Type B pancreatic cell (in vitro differentiated cells): ENCODE measurements around the gene CKS1B. TPM values are rescaled to one million over a fixed set of nuclear protein-coding genes. Genes with fewer than 3 reads are reported as not detected.
A peak's percentile ranks its signal among the peaks of the same experiment; 100 is the strongest.

Experiments
- DNase-seq: peaks from one replicate; pipeline ENCODE4 v3.0.0; 2021; ENCODE audit warnings: mixed read lengths; ENCODE audit not compliant: unreplicated experiment; ENCODE audit errors: extremely low spot score
- H3K27ac Mint-ChIP-seq: 2 replicates; pipeline ENCODE4 v1.8.0; 2021; ENCODE audit warnings: mild to moderate bottlenecking, mixed read lengths
- H3K27me3 Mint-ChIP-seq: 2 replicates; pipeline ENCODE4 v1.8.0; 2021; ENCODE audit warnings: mixed read lengths
- H3K36me3 Mint-ChIP-seq: 2 replicates; pipeline ENCODE4 v1.8.0; 2021; ENCODE audit warnings: mixed read lengths
- H3K4me1 Mint-ChIP-seq: one replicate; pipeline ENCODE4 v1.8.0; 2021; ENCODE audit warnings: mixed read lengths; ENCODE audit not compliant: unreplicated experiment
- H3K4me3 Mint-ChIP-seq: 2 replicates; pipeline ENCODE4 v1.8.0; 2021; ENCODE audit warnings: mild to moderate bottlenecking, mixed read lengths
- H3K9me3 Mint-ChIP-seq: 2 replicates; pipeline ENCODE4 v1.8.0; 2021; ENCODE audit warnings: mixed read lengths
- CTCF ChIP-seq: fragments of 200-600 bp; sonication (generic); conservative IDR thresholded peaks from 2 replicates; pipeline ENCODE4 v1.5.0; 2021; ENCODE audit warnings: antibody characterized with exemption, mild to moderate bottlenecking
- total RNA-seq: library from RNA; stranded (reverse); gene quantifications from 2 replicates; pipeline ENCODE4 v1.2.1, GENCODE V29; 2021; ENCODE audit warnings: low replicate concordance

Gene CKS1B
- total RNA-seq, 1 donor from 2014 or later: 119 TPM

- no peak for DNase-seq
- Mint-ChIP-seq H3K9me3 (no peaks in the 10 kb centered on the region), H3K4me1 (peaks cover 33% of the 10 kb centered on the region)
Observed at GRCh38 chr1:154999571-155000410, 25.3 kb downstream of the CKS1B start.

GRCh38 chr1:155000411-155000725 lies 25.9 kb downstream of the CKS1B start:
- H3K4me1 Mint-ChIP-seq: peaks cover 33% of the 10 kb centered on the region
- no peaks in the 10 kb centered on the region for H3K27me3 Mint-ChIP-seq

More at GRCh38 chr1:154999571-155000410, 25.3 kb downstream of the CKS1B start:
- Mint-ChIP-seq H3K27me3 (no peaks in the 10 kb centered on the region), H3K36me3 (no peaks in the 10 kb centered on the region), H3K27ac (peak overlapping the region; percentile 98), H3K4me3 (peak overlapping the region; percentile 94)
- no peak for TF ChIP-seq CTCF

GRCh38 chr1:155000726-155001424 lies 26.4 kb downstream of the CKS1B start:
- DNase-seq: peak; percentile 91
- TF ChIP-seq CTCF: no peak
- no peaks in the 10 kb centered on the region for H3K36me3 Mint-ChIP-seq
- H3K9me3 Mint-ChIP-seq: no peaks in the 10 kb centered on the region
- peaks cover 30% of the 10 kb centered on the region for H3K4me1 Mint-ChIP-seq
- no peaks in the 10 kb centered on the region for H3K27me3 Mint-ChIP-seq
- peak overlapping the region; percentile 94 for H3K4me3 Mint-ChIP-seq
- peak overlapping the region; percentile 98 for H3K27ac Mint-ChIP-seq

More at GRCh38 chr1:155000411-155000725, 25.9 kb downstream of the CKS1B start:
- no peaks in the 10 kb centered on the region for H3K9me3 Mint-ChIP-seq
- DNase-seq: no peak
- H3K4me3 Mint-ChIP-seq: peak overlapping the region; percentile 94
- TF ChIP-seq CTCF: no peak
- peak overlapping the region; percentile 98 for H3K27ac Mint-ChIP-seq
- H3K36me3 Mint-ChIP-seq: no peaks in the 10 kb centered on the region

GRCh38 chr1:155001425-155001674 lies 26.9 kb downstream of the CKS1B start:
- peak overlapping the region; percentile 98 for H3K27ac Mint-ChIP-seq
- DNase-seq: no peak
- no peaks in the 10 kb centered on the region for H3K9me3 Mint-ChIP-seq
- H3K36me3 Mint-ChIP-seq: no peaks in the 10 kb centered on the region
- no peaks in the 10 kb centered on the region for H3K27me3 Mint-ChIP-seq
- peaks cover 29% of the 10 kb centered on the region for H3K4me1 Mint-ChIP-seq
- TF ChIP-seq CTCF: no peak
- peak overlapping the region; percentile 90 for H3K4me3 Mint-ChIP-seq

- Mint-ChIP-seq H3K27me3 (no peaks in the 10 kb centered on the region), H3K9me3 (no peaks in the 10 kb centered on the region), H3K4me3 (peak overlapping the region; percentile 94), H3K27ac (peak overlapping the region; percentile 98), H3K36me3 (no peaks in the 10 kb centered on the region), H3K4me1 (peaks cover 33% of the 10 kb centered on the region)
- peak; percentile 99 for DNase-seq
- peak; percentile 50 for TF ChIP-seq CTCF
Observed at GRCh38 chr1:155001675-155002463, 27.4 kb downstream of the CKS1B start.
